ENCODE measurements around the gene CHIC2.

DNA sequence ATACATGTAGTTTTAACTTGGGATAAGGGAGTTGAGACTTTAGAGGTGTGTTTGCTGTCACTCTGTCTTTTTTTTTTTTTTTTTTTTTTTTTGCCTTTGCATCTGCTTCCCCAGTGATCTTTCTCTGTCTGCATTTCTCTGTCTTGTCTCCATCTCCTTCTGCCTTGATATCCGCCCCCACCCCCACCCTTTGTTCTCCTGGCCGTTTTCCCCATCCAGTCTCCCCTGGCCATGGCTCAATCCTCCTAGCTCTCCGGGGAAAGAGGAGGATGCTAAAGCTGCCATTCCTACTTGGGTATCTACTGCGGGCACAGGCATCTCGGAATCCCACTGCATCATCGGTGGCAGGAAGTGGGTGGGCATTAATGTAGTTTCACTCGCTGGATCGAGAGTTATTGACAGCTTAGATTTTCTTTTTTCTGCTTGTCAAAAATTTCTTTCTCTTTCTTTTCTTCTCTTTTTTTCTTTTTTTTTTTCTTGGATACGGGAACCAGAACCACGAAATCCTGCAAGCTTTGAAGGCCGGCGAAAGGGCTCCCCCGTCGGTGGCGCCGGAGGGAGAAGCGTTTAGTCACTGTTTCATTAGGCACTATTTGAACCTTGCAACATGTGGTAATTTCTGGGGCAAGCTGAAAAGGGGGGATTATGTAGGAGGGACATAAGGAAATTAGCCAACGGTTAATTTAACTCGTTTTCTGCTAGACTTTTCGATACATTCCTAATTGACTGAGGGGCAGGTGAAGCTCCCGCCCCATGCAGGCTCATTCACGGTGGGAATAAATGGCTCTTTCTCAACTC, 43.7 kb upstream of the CHIC2 start:
- TF ChIP-seq, protein P1, sequence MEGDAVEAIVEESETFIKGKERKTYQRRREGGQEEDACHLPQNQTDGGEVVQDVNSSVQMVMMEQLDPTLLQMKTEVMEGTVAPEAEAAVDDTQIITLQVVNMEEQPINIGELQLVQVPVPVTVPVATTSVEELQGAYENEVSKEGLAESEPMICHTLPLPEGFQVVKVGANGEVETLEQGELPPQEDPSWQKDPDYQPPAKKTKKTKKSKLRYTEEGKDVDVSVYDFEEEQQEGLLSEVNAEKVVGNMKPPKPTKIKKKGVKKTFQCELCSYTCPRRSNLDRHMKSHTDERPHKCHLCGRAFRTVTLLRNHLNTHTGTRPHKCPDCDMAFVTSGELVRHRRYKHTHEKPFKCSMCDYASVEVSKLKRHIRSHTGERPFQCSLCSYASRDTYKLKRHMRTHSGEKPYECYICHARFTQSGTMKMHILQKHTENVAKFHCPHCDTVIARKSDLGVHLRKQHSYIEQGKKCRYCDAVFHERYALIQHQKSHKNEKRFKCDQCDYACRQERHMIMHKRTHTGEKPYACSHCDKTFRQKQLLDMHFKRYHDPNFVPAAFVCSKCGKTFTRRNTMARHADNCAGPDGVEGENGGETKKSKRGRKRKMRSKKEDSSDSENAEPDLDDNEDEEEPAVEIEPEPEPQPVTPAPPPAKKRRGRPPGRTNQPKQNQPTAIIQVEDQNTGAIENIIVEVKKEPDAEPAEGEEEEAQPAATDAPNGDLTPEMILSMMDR (conservative IDR thresholded peaks at IDR 0.05; ENCODE audit: low read depth, low read length): no peak
- TF ChIP-seq EZH2phosphoT487 (IDR thresholded peaks at IDR 0.05; ENCODE audit: borderline replicate concordance, low read length): no peak

Measured in PC-3 (cell line).